HCT116 (cell line): ENCODE data around the gene DTNBP1. TPM values are rescaled to one million over a fixed set of nuclear protein-coding genes. Genes with fewer than 3 reads are reported as not detected.

Experiments
- ATAC-seq: fragments of 200-7000 bp; cut with Tn5 transposase; 2 replicates; pipeline ENCODE4 v1.9.1; 2020; ENCODE audit warnings: mild to moderate bottlenecking, moderate library complexity
- BruUV-seq: library from RNA; stranded (reverse); fragments of 400-500 nt; replicated peaks from 2 replicates; lab custom pipeline; 2021; lab: Mats Ljungman, UMichigan
- CTCF ChIA-PET: fragments of 300-600 bp; sonication (Branson Sonifier 250); formaldehyde crosslinking; loops from one replicate; lab custom pipeline; 2021; ENCODE audit warnings: antibody characterized with exemption; lab: Charles Lee
- POLR2A ChIA-PET: fragments of 300-600, 350-600 bp; sonication (Branson Sonifier 250); formaldehyde crosslinking; loops from one replicate; lab custom pipeline; 2021; ENCODE audit warnings: antibody characterized with exemption; lab: Charles Lee
- RAD21 ChIA-PET, 2 experiments: fragments of 300-600 bp; sonication (Branson Sonifier 250); formaldehyde crosslinking; loops; one replicate each; lab custom pipeline; 2023; ENCODE audit warnings: low total read pairs in 2 of 2; ENCODE audit not compliant: uncharacterized antibody in 2 of 2, unreplicated experiment in 2 of 2, low non-redundant PET in 1 of 2; lab: Charles Lee
- DNase-seq: peaks from one replicate; pipeline ENCODE4 v3.0.0-alpha.2; 2010; ENCODE audit warnings: low read depth, low spot score
- H2AFZ ChIP-seq: fragments of 200-600 bp; shearing (Covaris generic), sonication (generic); 2 replicates; pipeline ENCODE4 v1.6.1; 2017; ENCODE audit warnings: low read depth, mixed run types, mixed read lengths, antibody characterized with exemption, low read length; ENCODE audit not compliant: poor library complexity, severe bottlenecking
- H3K27ac ChIP-seq: 2 replicates; pipeline ENCODE4 v1.5.1; 2012; ENCODE audit warnings: low read depth, low read length
- H3K27me3 ChIP-seq: fragments of 200-600 bp; sonication (generic); 2 replicates; pipeline ENCODE4 v1.6.1; 2016; ENCODE audit warnings: mixed run types, low read length, mixed read lengths; ENCODE audit not compliant: insufficient read depth
- H3K36me3 ChIP-seq, 2 experiments: fragments of 200-500 bp in 1 of 2; fragments of 200-600 bp in 1 of 2; sonication (Bioruptor generic) in 1 of 2; sonication (generic) in 1 of 2; 2 replicates each; pipeline versions ENCODE4 v1.5.1 to v1.6.1; 2014 to 2016; ENCODE audit warnings: low read length in 2 of 2, inconsistent platforms in 1 of 2, mixed read lengths in 1 of 2, mixed run types in 1 of 2; ENCODE audit not compliant: insufficient read depth in 2 of 2, control insufficient read depth in 1 of 2
- H3K4me1 ChIP-seq, 2 experiments: fragments of 200-600 bp in 1 of 2; sonication (generic) in 1 of 2; 2 replicates each; pipeline versions ENCODE4 v1.5.1 to v1.6.1; 2012 to 2017; ENCODE audit warnings: low read length in 2 of 2, inconsistent platforms in 1 of 2, mild to moderate bottlenecking in 1 of 2, mixed read lengths in 1 of 2, mixed run types in 1 of 2, moderate library complexity in 1 of 2; ENCODE audit not compliant: insufficient read depth in 2 of 2, control insufficient read depth in 1 of 2
- H3K4me2 ChIP-seq: fragments of 200-600 bp; sonication (generic); 2 replicates; pipeline ENCODE4 v1.6.1; 2017; ENCODE audit warnings: mixed run types, low read length, mixed read lengths
- H3K4me3 ChIP-seq, 2 experiments: fragments of 200-600 bp in 1 of 2; sonication (generic) in 1 of 2; replicated peaks in 1 of 2; 2 replicates each; pipeline ENCODE4 v1.5.1; 2011 to 2016; ENCODE audit warnings: low read length in 2 of 2, control low read depth in 1 of 2, low read depth in 1 of 2, mild to moderate bottlenecking in 1 of 2, mixed read lengths in 1 of 2, mixed run types in 1 of 2
- H3K79me2 ChIP-seq: fragments of 200-600 bp; sonication (generic); 2 replicates; pipeline ENCODE4 v1.6.1; 2017; ENCODE audit warnings: mild to moderate bottlenecking, mixed run types, low read length, moderate library complexity, mixed read lengths; ENCODE audit not compliant: insufficient read depth
- H3K9ac ChIP-seq: fragments of 200-600 bp; sonication (generic); 2 replicates; pipeline ENCODE4 v1.6.1; 2016; ENCODE audit warnings: low read length, mixed read lengths
- H3K9me2 ChIP-seq: fragments of 200-600 bp; sonication (generic), shearing (Covaris generic); 2 replicates; pipeline ENCODE4 v1.6.1; 2017; ENCODE audit warnings: mixed run types, mild to moderate bottlenecking, moderate library complexity; ENCODE audit not compliant: insufficient read depth
- H3K9me3 ChIP-seq, 2 experiments: fragments of 200-500 bp in 1 of 2; fragments of 200-600 bp in 1 of 2; sonication (Bioruptor generic) in 1 of 2; sonication (generic) in 1 of 2; 2 replicates each; pipeline ENCODE4 v1.6.1; 2014 to 2017; ENCODE audit warnings: low read length in 2 of 2, mixed read lengths in 2 of 2, inconsistent platforms in 1 of 2, low read depth in 1 of 2, mild to moderate bottlenecking in 1 of 2, mixed run types in 1 of 2, moderate library complexity in 1 of 2; ENCODE audit not compliant: control insufficient read depth in 1 of 2, insufficient read depth in 1 of 2
- H4K20me1 ChIP-seq: fragments of 200-600 bp; sonication (generic), shearing (Covaris generic); 2 replicates; pipeline ENCODE4 v1.6.1; 2017; ENCODE audit warnings: mixed run types, mild to moderate bottlenecking, moderate library complexity; ENCODE audit not compliant: insufficient read depth
- CBX3 ChIP-seq: IDR thresholded peaks from 2 replicates; pipeline ENCODE4 v1.6.1; 2012; ENCODE audit warnings: low read depth
- CEBPB ChIP-seq: IDR thresholded peaks from 2 replicates; pipeline ENCODE4 v1.6.1; 2012; ENCODE audit warnings: low read depth
- EGR1 ChIP-seq: IDR thresholded peaks from 2 replicates; pipeline ENCODE4 v1.6.1; 2012; ENCODE audit warnings: low read depth
- ELF1 ChIP-seq: IDR thresholded peaks from 2 replicates; pipeline ENCODE4 v1.6.1; 2012; ENCODE audit warnings: low read depth, borderline replicate concordance
- EZH2 ChIP-seq: fragments of 200-600 bp; sonication (generic); IDR thresholded peaks from 2 replicates; pipeline ENCODE4 v1.6.1; 2017; ENCODE audit warnings: antibody characterized with exemption, mixed run types
- FOSL1 ChIP-seq: IDR thresholded peaks from 2 replicates; pipeline ENCODE4 v1.6.1; 2012; ENCODE audit warnings: low read depth
- JUND ChIP-seq: IDR thresholded peaks from 2 replicates; pipeline ENCODE4 v1.6.1; 2012
- POLR2A ChIP-seq: IDR thresholded peaks from 2 replicates; pipeline ENCODE4 v1.7.0; 2011; ENCODE audit warnings: borderline replicate concordance; ENCODE audit not compliant: insufficient read depth, insufficient read length; ENCODE audit errors: extremely low read depth
- POLR2AphosphoS5 ChIP-seq: IDR thresholded peaks from 2 replicates; pipeline ENCODE4 v1.6.1; 2011; ENCODE audit warnings: mild to moderate bottlenecking, low read depth, low read length, moderate library complexity
- RAD21 ChIP-seq: IDR thresholded peaks from 2 replicates; pipeline ENCODE4 v1.6.1; 2012; ENCODE audit warnings: low read depth, mild to moderate bottlenecking
- SP1 ChIP-seq: IDR thresholded peaks from 2 replicates; pipeline ENCODE4 v1.6.1; 2012; ENCODE audit warnings: low read depth
- SRF ChIP-seq: IDR thresholded peaks from 2 replicates; pipeline ENCODE4 v1.6.1; 2012; ENCODE audit warnings: low read depth
- TCF7L2 ChIP-seq: IDR thresholded peaks from 2 replicates; pipeline ENCODE4 v1.7.0; 2011; ENCODE audit warnings: borderline replicate concordance, inconsistent platforms; ENCODE audit not compliant: insufficient read depth, insufficient read length; ENCODE audit errors: extremely low read depth
- YY1 ChIP-seq: IDR thresholded peaks from 2 replicates; pipeline ENCODE4 v1.6.1; 2011; ENCODE audit warnings: low read length, low read depth, moderate library complexity, mild to moderate bottlenecking; ENCODE audit not compliant: insufficient replicate concordance; ENCODE audit errors: extremely low read depth
- ZBTB33 ChIP-seq: IDR thresholded peaks from 2 replicates; pipeline ENCODE4 v1.6.1; 2011; ENCODE audit warnings: mild to moderate bottlenecking, low read length, moderate library complexity; ENCODE audit not compliant: insufficient replicate concordance; ENCODE audit errors: extremely low read depth
- ZFX ChIP-seq: fragments of 450-650 bp; IDR thresholded peaks from 2 replicates; pipeline ENCODE4 v1.6.1; 2017
- ZNF274 ChIP-seq: fragments of 200-500 bp; sonication (Bioruptor generic); IDR thresholded peaks from 2 replicates; pipeline ENCODE4 v1.6.1; 2014; ENCODE audit warnings: mild to moderate bottlenecking, low read depth, low read length, inconsistent platforms
- intact Hi-C: fragments of 100-400 bp; cut with micrococcal nuclease; formaldehyde crosslinking; loops from 2 replicates; pipeline ENCODE4 v1.10.0; 2022
- total RNA-seq: library from RNA; stranded (reverse); gene quantifications from one replicate; pipeline ENCODE4 v1.2.1, GENCODE V29; 2021; ENCODE audit not compliant: unreplicated experiment
- TF ChIP-seq, protein P1 (sequence below): IDR thresholded peaks from 2 replicates; pipeline ENCODE4 v1.6.1; 2012

Gene DTNBP1
- total RNA-seq, 1 experiment from 2014 or later = 16.7 TPM

DNA sequence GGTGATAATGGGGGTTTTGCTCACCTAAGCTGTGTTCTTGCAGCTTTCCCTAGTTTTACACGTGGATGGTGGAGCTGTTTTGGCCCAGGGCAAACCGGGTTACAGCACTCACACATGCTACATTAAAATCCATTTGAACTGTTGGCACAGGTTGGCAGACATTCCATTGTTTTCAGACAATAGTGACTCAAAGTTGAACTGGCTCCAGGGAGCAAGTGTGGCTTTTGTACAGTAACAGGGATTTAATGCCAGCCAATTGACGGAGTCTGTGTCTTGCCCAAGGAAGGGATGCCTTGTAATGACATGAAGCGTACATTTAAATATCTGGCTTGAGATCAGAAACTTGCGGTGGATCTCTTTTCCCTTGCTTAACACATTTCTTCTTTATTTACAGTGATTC lies 183.1 kb downstream of the DTNBP1 start:
- ATAC-seq (no peak), DNase-seq (no peak)
- Histone ChIP-seq H3K9me3 (no peaks in the 10 kb centered on the region), H3K4me1 (no peaks in the 10 kb centered on the region), H2AFZ (no peak overlapping the region), H3K79me2 (peaks cover 10% of the 10 kb centered on the region; the same call in 1 of the 2 replicates), H3K36me3 (no peaks in the 10 kb centered on the region), H3K4me2 (no peak overlapping the region), H3K9me2 (no peaks in the 10 kb centered on the region; the same call in 1 of the 2 replicates), H3K9ac (no peak overlapping the region), H3K4me3 (no peak overlapping the region), H3K27ac (no peak overlapping the region), H4K20me1 (no peaks in the 10 kb centered on the region), H3K27me3 (no peaks in the 10 kb centered on the region)
- TF ChIP-seq ZBTB33 (no peak), YY1 (no peak), POLR2AphosphoS5 (no peak), ZFX (no peak), EZH2 (no peak), ZNF274 (no peak), TCF7L2 (no peak), SRF (no peak), JUND (no peak), CBX3 (no peak), FOSL1 (no peak), ELF1 (no peak), EGR1 (no peak), RAD21 (no peak), SP1 (no peak), POLR2A (no peak), CEBPB (no peak)
- TF ChIP-seq, protein P1, sequence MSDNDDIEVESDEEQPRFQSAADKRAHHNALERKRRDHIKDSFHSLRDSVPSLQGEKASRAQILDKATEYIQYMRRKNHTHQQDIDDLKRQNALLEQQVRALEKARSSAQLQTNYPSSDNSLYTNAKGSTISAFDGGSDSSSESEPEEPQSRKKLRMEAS = no peak
- no TSS peak for BruUV-seq
- RAD21 ChIA-PET = no interaction called here
- intact Hi-C loops = no loop called here
- CTCF ChIA-PET = no interaction called here
- POLR2A ChIA-PET = no interaction called here
